Panc1 (cell line): Measurements from ENCODE around the gene FARS2. TPM values are rescaled to one million over a fixed set of nuclear protein-coding genes. Genes with fewer than 3 reads are reported as not detected.
"Not testable (repeated sequence)": the region's sequence is repeated elsewhere in the genome, so short reads cannot be mapped to it uniquely, and the experiment has no call there.

ENCODE experiments used
- ATAC-seq: fragments of 200-7000 bp; cut with Tn5 transposase; 2 replicates; pipeline ENCODE4 v1.9.1; 2020; ENCODE audit warnings: mild to moderate bottlenecking, moderate library complexity
- BruUV-seq: library from RNA; stranded (reverse); fragments of 400-500 nt; replicated peaks from 2 replicates; lab custom pipeline; 2021; lab: Mats Ljungman, UMichigan
- CTCF ChIA-PET: fragments of 300-600 bp; sonication (Branson Sonifier 250); formaldehyde crosslinking; loops from one replicate; lab custom pipeline; 2022; ENCODE audit warnings: antibody characterized with exemption; lab: Charles Lee
- POLR2A ChIA-PET: fragments of 300-600 bp; sonication (Branson Sonifier 250); formaldehyde crosslinking; loops from one replicate; lab custom pipeline; 2022; ENCODE audit warnings: antibody characterized with exemption; lab: Charles Lee
- DNase-seq: peaks from one replicate; pipeline ENCODE4 v3.0.0-alpha.2; 2010; ENCODE audit warnings: low read depth, low spot score
- H3K27ac ChIP-seq: 2 replicates; pipeline ENCODE4 v1.5.1; 2011; ENCODE audit warnings: mild to moderate bottlenecking, low read length, inconsistent platforms
- H3K27me3 ChIP-seq: fragments of 200-500 bp; sonication (Bioruptor generic); 2 replicates; pipeline ENCODE4 v1.6.0; 2014; ENCODE audit warnings: low read length, inconsistent platforms; ENCODE audit not compliant: control insufficient read depth, insufficient read depth
- H3K36me3 ChIP-seq: fragments of 200-500 bp; sonication (Bioruptor generic); 2 replicates; pipeline ENCODE4 v1.5.1; 2014; ENCODE audit warnings: inconsistent platforms, mild to moderate bottlenecking, low read length, moderate library complexity; ENCODE audit not compliant: control insufficient read depth, insufficient read depth
- H3K4me1 ChIP-seq: 2 replicates; pipeline ENCODE4 v1.5.1; 2011; ENCODE audit warnings: inconsistent platforms, mild to moderate bottlenecking, low read length, moderate library complexity; ENCODE audit not compliant: control insufficient read depth, insufficient read depth
- H3K4me3 ChIP-seq, 2 experiments: 2 replicates each; pipeline ENCODE4 v1.5.1; 2011 to 2012; ENCODE audit warnings: low read depth in 2 of 2, low read length in 2 of 2, mild to moderate bottlenecking in 2 of 2, inconsistent platforms in 1 of 2, moderate library complexity in 1 of 2
- H3K9me3 ChIP-seq: fragments of 200-500 bp; sonication (Bioruptor generic); 2 replicates; pipeline ENCODE4 v1.5.1; 2014; ENCODE audit warnings: low read depth, mild to moderate bottlenecking, inconsistent platforms, low read length, moderate library complexity; ENCODE audit not compliant: control insufficient read depth, insufficient read depth
- POLR2AphosphoS5 ChIP-seq: IDR thresholded peaks from 2 replicates; pipeline ENCODE4 v1.6.1; 2012; ENCODE audit warnings: mild to moderate bottlenecking, low read depth, low read length, moderate library complexity
- SIN3A ChIP-seq: IDR thresholded peaks from 2 replicates; pipeline ENCODE4 v1.6.1; 2012; ENCODE audit warnings: low read depth, mild to moderate bottlenecking, low read length, moderate library complexity, borderline replicate concordance; ENCODE audit not compliant: insufficient read depth
- TCF7L2 ChIP-seq: IDR thresholded peaks from 2 replicates; pipeline ENCODE4 v1.6.1; 2011; ENCODE audit warnings: mild to moderate bottlenecking, low read depth, low read length, inconsistent platforms
- in situ Hi-C: cut with HindIII; loops from 2 replicates; pipeline ENCODE4 v1.10.0; 2016; ENCODE audit warnings: low sequenced_read_pairs, low pct_unique_long_range_greater_than_20kb
- intact Hi-C: fragments of 100-400 bp; cut with micrococcal nuclease; formaldehyde crosslinking; loops from one replicate; pipeline ENCODE4 v1.10.0; 2022; ENCODE audit not compliant: unreplicated experiment
- total RNA-seq: library from RNA; stranded (reverse); gene quantifications from one replicate; pipeline ENCODE4 v1.2.1, GENCODE V29; 2021; ENCODE audit not compliant: unreplicated experiment
- TF ChIP-seq, protein P1 (sequence below), 2 experiments: IDR thresholded peaks; 2 replicates each; pipeline ENCODE4 v1.6.1; 2011 to 2012; ENCODE audit warnings: low read depth in 2 of 2, control low read depth in 1 of 2, low read length in 1 of 2, mild to moderate bottlenecking in 1 of 2, moderate library complexity in 1 of 2; ENCODE audit not compliant: insufficient read depth in 1 of 2
- TF ChIP-seq, protein P2 (sequence below): fragments of 450-650 bp; IDR thresholded peaks from 2 replicates; pipeline ENCODE4 v1.5.1; 2017; ENCODE audit warnings: mild to moderate bottlenecking

Gene FARS2
- total RNA-seq, 1 experiment from 2014 or later: 12.8 TPM

- Histone ChIP-seq H3K27me3 (no peaks in the 10 kb centered on the region), H3K9me3 (no peaks in the 10 kb centered on the region), H3K4me1 (no peaks in the 10 kb centered on the region), H3K27ac (no peak overlapping the region), H3K36me3 (no peaks in the 10 kb centered on the region), H3K4me3 (no peak overlapping the region)
- CTCF ChIA-PET: no interaction called here
- BruUV-seq: no TSS peak
- intact Hi-C loops (no loop called here), in situ Hi-C loops (no loop called here)
- ATAC-seq (no peak), DNase-seq (no peak)
- TF ChIP-seq, protein P1, sequence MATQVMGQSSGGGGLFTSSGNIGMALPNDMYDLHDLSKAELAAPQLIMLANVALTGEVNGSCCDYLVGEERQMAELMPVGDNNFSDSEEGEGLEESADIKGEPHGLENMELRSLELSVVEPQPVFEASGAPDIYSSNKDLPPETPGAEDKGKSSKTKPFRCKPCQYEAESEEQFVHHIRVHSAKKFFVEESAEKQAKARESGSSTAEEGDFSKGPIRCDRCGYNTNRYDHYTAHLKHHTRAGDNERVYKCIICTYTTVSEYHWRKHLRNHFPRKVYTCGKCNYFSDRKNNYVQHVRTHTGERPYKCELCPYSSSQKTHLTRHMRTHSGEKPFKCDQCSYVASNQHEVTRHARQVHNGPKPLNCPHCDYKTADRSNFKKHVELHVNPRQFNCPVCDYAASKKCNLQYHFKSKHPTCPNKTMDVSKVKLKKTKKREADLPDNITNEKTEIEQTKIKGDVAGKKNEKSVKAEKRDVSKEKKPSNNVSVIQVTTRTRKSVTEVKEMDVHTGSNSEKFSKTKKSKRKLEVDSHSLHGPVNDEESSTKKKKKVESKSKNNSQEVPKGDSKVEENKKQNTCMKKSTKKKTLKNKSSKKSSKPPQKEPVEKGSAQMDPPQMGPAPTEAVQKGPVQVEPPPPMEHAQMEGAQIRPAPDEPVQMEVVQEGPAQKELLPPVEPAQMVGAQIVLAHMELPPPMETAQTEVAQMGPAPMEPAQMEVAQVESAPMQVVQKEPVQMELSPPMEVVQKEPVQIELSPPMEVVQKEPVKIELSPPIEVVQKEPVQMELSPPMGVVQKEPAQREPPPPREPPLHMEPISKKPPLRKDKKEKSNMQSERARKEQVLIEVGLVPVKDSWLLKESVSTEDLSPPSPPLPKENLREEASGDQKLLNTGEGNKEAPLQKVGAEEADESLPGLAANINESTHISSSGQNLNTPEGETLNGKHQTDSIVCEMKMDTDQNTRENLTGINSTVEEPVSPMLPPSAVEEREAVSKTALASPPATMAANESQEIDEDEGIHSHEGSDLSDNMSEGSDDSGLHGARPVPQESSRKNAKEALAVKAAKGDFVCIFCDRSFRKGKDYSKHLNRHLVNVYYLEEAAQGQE (IDR thresholded peaks at IDR 0.05; ENCODE audit: insufficient read depth in 1 of 2, low read depth in 2 of 2, low read length in 1 of 2): no peak
- no peak for TF ChIP-seq TCF7L2
- TF ChIP-seq POLR2AphosphoS5: no peak
- TF ChIP-seq, protein P2, sequence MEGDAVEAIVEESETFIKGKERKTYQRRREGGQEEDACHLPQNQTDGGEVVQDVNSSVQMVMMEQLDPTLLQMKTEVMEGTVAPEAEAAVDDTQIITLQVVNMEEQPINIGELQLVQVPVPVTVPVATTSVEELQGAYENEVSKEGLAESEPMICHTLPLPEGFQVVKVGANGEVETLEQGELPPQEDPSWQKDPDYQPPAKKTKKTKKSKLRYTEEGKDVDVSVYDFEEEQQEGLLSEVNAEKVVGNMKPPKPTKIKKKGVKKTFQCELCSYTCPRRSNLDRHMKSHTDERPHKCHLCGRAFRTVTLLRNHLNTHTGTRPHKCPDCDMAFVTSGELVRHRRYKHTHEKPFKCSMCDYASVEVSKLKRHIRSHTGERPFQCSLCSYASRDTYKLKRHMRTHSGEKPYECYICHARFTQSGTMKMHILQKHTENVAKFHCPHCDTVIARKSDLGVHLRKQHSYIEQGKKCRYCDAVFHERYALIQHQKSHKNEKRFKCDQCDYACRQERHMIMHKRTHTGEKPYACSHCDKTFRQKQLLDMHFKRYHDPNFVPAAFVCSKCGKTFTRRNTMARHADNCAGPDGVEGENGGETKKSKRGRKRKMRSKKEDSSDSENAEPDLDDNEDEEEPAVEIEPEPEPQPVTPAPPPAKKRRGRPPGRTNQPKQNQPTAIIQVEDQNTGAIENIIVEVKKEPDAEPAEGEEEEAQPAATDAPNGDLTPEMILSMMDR: no peak
- no peak for TF ChIP-seq SIN3A
- POLR2A ChIA-PET: no interaction called here
These were observed 437.0 kb downstream of the FARS2 start for GRCh38 chr6:5698318-5698717.

- BruUV-seq, DNase-seq, in situ Hi-C loops, H3K9me3 ChIP-seq, ATAC-seq, H3K36me3 ChIP-seq, H3K27me3 ChIP-seq, CTCF ChIA-PET, H3K4me1 ChIP-seq, H3K27ac ChIP-seq, POLR2A ChIA-PET, H3K4me3 ChIP-seq, intact Hi-C loops: not testable (repeated sequence)
These were observed 437.8 kb downstream of the FARS2 start for GRCh38 chr6:5699064-5699463.

DNA sequence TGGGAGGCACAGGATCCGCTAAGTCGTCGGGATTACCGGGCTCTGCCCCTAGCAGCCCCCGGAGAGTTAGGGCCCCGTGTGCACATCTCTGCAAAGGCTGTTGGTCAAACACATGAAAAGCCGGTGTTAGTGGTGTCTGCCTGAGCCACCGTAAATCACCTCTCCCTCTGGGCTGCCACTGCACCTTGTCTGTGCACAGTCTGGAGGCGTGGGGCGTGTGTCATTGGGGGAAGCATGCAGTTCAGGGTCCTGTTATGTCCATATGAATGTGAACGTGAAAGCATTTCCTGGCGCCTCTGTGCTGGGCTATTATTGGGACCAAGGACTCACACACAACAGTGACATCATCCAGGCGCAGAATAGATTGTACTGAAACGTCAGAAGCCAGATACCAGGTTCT lies 439.9 kb downstream of the FARS2 start:
- Histone ChIP-seq H3K9me3 (no peaks in the 10 kb centered on the region), H3K27ac (no peak overlapping the region), H3K4me1 (no peaks in the 10 kb centered on the region), H3K36me3 (no peaks in the 10 kb centered on the region), H3K27me3 (no peaks in the 10 kb centered on the region), H3K4me3 (no peak overlapping the region)
- intact Hi-C loops: no loop called here
- DNase-seq (no peak), ATAC-seq (no peak)
- ChIA-PET POLR2A (no interaction called here), CTCF (no interaction called here)
- BruUV-seq: no TSS peak
- TF ChIP-seq TCF7L2 (no peak), SIN3A (no peak), POLR2AphosphoS5 (no peak)
- TF ChIP-seq, protein P1 (IDR thresholded peaks at IDR 0.05; ENCODE audit: insufficient read depth in 1 of 2, low read depth in 2 of 2, low read length in 1 of 2): no peak
- TF ChIP-seq, protein P2: no peak
- in situ Hi-C loops: no loop called here
